GM23338 (cell line): ENCODE measurements around the gene PBLD.

Experiments used
- TF ChIP-seq, protein P1 (sequence below), 2 experiments: fragments of 200-600 bp in 1 of 2; sonication (generic) in 1 of 2; conservative IDR thresholded peaks; 2 replicates each; pipeline versions ENCODE4 v1.5.1 to v1.6.1; 2016 to 2017; ENCODE audit warnings: antibody characterized with exemption in 2 of 2, low read depth in 2 of 2, mild to moderate bottlenecking in 2 of 2, moderate library complexity in 1 of 2
- TF ChIP-seq, protein P2 (sequence below): IDR thresholded peaks from one replicate; pipeline ENCODE4 v1.6.1; 2018; ENCODE audit warnings: antibody characterized with exemption; ENCODE audit not compliant: unreplicated experiment

DNA sequence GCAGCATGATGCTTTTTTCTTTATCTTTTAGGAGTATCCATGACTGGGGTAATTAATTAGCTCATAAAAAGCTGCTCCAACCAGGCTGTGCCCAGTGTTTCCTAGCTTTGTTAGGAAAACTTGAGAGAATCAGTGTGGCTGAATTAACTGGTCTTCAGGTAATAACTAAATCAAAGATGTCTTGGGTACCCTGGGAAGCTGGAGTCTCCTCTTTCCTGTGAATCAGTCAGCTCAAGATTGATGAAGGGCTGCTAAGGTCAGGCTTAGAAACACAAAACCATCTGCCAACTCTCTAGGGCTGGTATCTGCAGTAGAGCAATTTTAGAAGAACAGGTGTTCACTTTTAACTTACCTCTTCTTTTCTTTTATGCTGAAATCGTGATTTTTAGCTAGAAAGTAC, 79.4 kb downstream of the PBLD start:
- TF ChIP-seq, protein P1, sequence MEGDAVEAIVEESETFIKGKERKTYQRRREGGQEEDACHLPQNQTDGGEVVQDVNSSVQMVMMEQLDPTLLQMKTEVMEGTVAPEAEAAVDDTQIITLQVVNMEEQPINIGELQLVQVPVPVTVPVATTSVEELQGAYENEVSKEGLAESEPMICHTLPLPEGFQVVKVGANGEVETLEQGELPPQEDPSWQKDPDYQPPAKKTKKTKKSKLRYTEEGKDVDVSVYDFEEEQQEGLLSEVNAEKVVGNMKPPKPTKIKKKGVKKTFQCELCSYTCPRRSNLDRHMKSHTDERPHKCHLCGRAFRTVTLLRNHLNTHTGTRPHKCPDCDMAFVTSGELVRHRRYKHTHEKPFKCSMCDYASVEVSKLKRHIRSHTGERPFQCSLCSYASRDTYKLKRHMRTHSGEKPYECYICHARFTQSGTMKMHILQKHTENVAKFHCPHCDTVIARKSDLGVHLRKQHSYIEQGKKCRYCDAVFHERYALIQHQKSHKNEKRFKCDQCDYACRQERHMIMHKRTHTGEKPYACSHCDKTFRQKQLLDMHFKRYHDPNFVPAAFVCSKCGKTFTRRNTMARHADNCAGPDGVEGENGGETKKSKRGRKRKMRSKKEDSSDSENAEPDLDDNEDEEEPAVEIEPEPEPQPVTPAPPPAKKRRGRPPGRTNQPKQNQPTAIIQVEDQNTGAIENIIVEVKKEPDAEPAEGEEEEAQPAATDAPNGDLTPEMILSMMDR (conservative IDR thresholded peaks at IDR 0.05; ENCODE audit: low read depth in 2 of 2) = no peak
- TF ChIP-seq, protein P2, sequence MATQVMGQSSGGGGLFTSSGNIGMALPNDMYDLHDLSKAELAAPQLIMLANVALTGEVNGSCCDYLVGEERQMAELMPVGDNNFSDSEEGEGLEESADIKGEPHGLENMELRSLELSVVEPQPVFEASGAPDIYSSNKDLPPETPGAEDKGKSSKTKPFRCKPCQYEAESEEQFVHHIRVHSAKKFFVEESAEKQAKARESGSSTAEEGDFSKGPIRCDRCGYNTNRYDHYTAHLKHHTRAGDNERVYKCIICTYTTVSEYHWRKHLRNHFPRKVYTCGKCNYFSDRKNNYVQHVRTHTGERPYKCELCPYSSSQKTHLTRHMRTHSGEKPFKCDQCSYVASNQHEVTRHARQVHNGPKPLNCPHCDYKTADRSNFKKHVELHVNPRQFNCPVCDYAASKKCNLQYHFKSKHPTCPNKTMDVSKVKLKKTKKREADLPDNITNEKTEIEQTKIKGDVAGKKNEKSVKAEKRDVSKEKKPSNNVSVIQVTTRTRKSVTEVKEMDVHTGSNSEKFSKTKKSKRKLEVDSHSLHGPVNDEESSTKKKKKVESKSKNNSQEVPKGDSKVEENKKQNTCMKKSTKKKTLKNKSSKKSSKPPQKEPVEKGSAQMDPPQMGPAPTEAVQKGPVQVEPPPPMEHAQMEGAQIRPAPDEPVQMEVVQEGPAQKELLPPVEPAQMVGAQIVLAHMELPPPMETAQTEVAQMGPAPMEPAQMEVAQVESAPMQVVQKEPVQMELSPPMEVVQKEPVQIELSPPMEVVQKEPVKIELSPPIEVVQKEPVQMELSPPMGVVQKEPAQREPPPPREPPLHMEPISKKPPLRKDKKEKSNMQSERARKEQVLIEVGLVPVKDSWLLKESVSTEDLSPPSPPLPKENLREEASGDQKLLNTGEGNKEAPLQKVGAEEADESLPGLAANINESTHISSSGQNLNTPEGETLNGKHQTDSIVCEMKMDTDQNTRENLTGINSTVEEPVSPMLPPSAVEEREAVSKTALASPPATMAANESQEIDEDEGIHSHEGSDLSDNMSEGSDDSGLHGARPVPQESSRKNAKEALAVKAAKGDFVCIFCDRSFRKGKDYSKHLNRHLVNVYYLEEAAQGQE = no peak
